Measurements from ENCODE around the gene PRPF8.

Gene PRPF8

GRCh38 chr17:1626333-1626732 lies 58.3 kb downstream of the PRPF8 start:
- H4K20me1 ChIP-seq (ENCODE audit: insufficient read depth, low read length) = no peaks in the 10 kb centered on the region
- TF ChIP-seq EZH2phosphoT487 (IDR thresholded peaks at IDR 0.05; ENCODE audit: low read depth) = no peak
- H2AFZ ChIP-seq (ENCODE audit: low read depth, low read length) = no peak overlapping the region
- no peaks in the 10 kb centered on the region for H3K9me3 ChIP-seq (ENCODE audit: insufficient read depth, low read length)
- no peaks in the 10 kb centered on the region for H3K79me2 ChIP-seq (ENCODE audit: low read length)
- H3K4me1 ChIP-seq (ENCODE audit: low read length) = peaks cover 19% of the 10 kb centered on the region
- no peak overlapping the region for H3K27ac ChIP-seq (ENCODE audit: low read length)
- no peaks in the 10 kb centered on the region for H3K36me3 ChIP-seq (replicated peaks; ENCODE audit: low read depth, low read length)
- H3K4me2 ChIP-seq (ENCODE audit: low read length) = no peak overlapping the region
- no peak overlapping the region for H3K9ac ChIP-seq (ENCODE audit: low read length)
- H3K4me3 ChIP-seq (ENCODE audit: low read length) = no peak overlapping the region
- no peaks in the 10 kb centered on the region for H3K27me3 ChIP-seq (ENCODE audit: low read depth, low read length)

DNA sequence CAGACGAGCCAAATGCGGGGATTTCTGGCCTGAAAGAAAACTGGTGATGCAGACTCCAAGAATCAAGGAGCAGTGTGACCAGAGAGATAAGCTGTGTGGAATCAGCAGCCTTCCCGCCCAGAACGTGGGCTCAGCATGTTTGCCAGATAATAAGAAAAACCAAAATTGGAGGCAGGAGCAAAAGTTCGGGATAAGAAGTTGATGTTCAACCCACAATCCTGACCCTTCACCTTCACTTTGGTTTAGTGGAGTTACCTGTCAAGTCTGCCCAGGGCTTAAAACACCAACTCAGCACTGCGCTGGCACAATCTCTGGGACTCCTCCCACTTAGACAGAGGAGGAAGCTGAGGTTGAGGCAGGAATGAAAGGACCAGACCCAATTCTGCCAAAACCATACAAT lies 59.1 kb downstream of the PRPF8 start:
- Histone ChIP-seq H3K4me2 (ENCODE audit: low read length) (no peak overlapping the region), H3K9me3 (ENCODE audit: insufficient read depth, low read length) (no peaks in the 10 kb centered on the region), H3K36me3 (replicated peaks; ENCODE audit: low read depth, low read length) (no peaks in the 10 kb centered on the region), H3K4me1 (ENCODE audit: low read length) (peaks cover 15% of the 10 kb centered on the region), H3K27me3 (ENCODE audit: low read depth, low read length) (no peaks in the 10 kb centered on the region), H3K27ac (ENCODE audit: low read length) (no peak overlapping the region), H3K9ac (ENCODE audit: low read length) (no peak overlapping the region), H4K20me1 (ENCODE audit: insufficient read depth, low read length) (no peaks in the 10 kb centered on the region), H2AFZ (ENCODE audit: low read depth, low read length) (no peak overlapping the region), H3K79me2 (ENCODE audit: low read length) (no peaks in the 10 kb centered on the region), H3K4me3 (ENCODE audit: low read length) (no peak overlapping the region)
- no peak for TF ChIP-seq CTCF (IDR thresholded peaks at IDR 0.05; ENCODE audit: low read depth, low read length)
- TF ChIP-seq EZH2phosphoT487 (IDR thresholded peaks at IDR 0.05; ENCODE audit: low read depth) = no peak

DNA sequence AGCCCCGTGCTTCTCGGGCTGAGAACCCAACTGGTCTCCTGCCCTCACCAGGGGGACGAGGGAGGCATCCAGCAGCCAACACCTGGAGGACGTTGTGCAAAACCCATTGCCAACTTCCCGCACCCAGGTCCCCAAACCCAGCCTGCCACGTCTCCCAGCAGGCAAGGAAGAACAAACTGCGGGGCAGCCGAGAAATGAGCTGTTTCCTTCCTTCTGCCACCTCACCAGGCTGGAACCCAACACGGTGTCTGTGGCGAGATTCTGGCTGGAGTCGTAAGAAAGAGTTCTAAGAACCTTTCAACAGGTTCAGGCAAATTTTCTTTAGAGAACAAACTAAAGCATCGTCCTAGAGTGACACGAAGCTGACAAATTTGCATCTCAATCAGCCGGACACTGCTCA lies 59.6 kb downstream of the PRPF8 start:
- H3K9me3 ChIP-seq (ENCODE audit: insufficient read depth, low read length) = no peaks in the 10 kb centered on the region
- TF ChIP-seq EZH2phosphoT487 (IDR thresholded peaks at IDR 0.05; ENCODE audit: low read depth) (no peak), CTCF (IDR thresholded peaks at IDR 0.05; ENCODE audit: low read depth, low read length) (no peak)
- H3K4me3 ChIP-seq (ENCODE audit: low read length) = no peak overlapping the region
- H3K4me1 ChIP-seq (ENCODE audit: low read length) = peaks cover 9% of the 10 kb centered on the region
- no peak overlapping the region for H3K27ac ChIP-seq (ENCODE audit: low read length)
- no peak overlapping the region for H3K9ac ChIP-seq (ENCODE audit: low read length)
- H2AFZ ChIP-seq (ENCODE audit: low read depth, low read length) = no peak overlapping the region
- no peak overlapping the region for H3K4me2 ChIP-seq (ENCODE audit: low read length)
- H4K20me1 ChIP-seq (ENCODE audit: insufficient read depth, low read length) = no peaks in the 10 kb centered on the region
- H3K36me3 ChIP-seq (replicated peaks; ENCODE audit: low read depth, low read length) = no peaks in the 10 kb centered on the region
- no peaks in the 10 kb centered on the region for H3K27me3 ChIP-seq (ENCODE audit: low read depth, low read length)
- no peaks in the 10 kb centered on the region for H3K79me2 ChIP-seq (ENCODE audit: low read length)

DNA sequence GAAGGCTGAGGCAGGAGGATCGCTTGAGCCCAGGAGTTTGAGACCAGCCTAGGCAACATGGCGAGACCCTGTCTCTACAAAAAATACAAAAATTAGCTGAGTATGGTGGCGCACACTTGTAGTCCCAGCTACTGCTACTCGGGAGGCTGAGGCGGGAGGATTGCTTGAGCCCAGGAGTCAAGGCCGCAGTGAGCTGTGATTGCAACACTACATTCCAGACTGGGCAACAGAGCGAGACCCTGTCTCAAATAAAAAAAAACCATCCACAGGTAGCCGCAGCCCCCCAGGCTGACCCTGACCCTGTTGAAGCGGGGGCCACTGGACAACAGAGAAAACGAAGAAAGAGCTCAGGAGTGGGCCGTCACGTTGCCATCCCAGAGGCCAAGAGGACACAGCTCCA lies 60.0 kb downstream of the PRPF8 start:
- Histone ChIP-seq H4K20me1 (ENCODE audit: insufficient read depth, low read length) (no peaks in the 10 kb centered on the region), H3K4me1 (ENCODE audit: low read length) (peaks cover 9% of the 10 kb centered on the region), H3K27ac (ENCODE audit: low read length) (no peak overlapping the region), H2AFZ (ENCODE audit: low read depth, low read length) (no peak overlapping the region), H3K4me3 (ENCODE audit: low read length) (no peak overlapping the region), H3K27me3 (ENCODE audit: low read depth, low read length) (no peaks in the 10 kb centered on the region), H3K9ac (ENCODE audit: low read length) (no peak overlapping the region), H3K36me3 (replicated peaks; ENCODE audit: low read depth, low read length) (no peaks in the 10 kb centered on the region), H3K9me3 (ENCODE audit: insufficient read depth, low read length) (no peaks in the 10 kb centered on the region), H3K79me2 (ENCODE audit: low read length) (no peaks in the 10 kb centered on the region), H3K4me2 (ENCODE audit: low read length) (no peak overlapping the region)
- no peak for TF ChIP-seq CTCF (IDR thresholded peaks at IDR 0.05; ENCODE audit: low read depth, low read length)
- no peak for TF ChIP-seq EZH2phosphoT487 (IDR thresholded peaks at IDR 0.05; ENCODE audit: low read depth)

Data from OCI-LY3 (cell line).